ENCODE data around the gene HOXB8. TPM values are rescaled to one million over a fixed set of nuclear protein-coding genes. Genes with fewer than 3 reads are reported as not detected.
A peak's percentile ranks its signal among the peaks of the same experiment; 100 is the strongest.

The HOXB8 gene
- total RNA-seq, 1 donor from 2014 or later = not detected

DNA sequence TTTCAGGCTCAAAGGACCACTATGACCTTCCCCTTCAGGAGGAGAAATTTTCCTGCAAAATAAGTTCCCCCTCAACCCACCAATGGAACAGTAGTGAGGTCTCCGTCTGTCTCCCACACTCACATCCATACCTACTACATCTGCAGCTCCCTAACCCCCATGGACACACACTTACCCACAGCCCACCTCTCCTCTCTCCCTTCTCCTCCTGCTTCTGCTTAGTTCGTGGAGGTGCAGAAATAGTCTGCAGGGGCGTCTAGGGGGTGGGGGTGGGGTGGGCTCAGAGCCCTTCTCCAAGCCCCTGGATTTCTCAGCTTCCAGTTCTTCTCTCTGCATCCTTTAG, 45.9 kb downstream of the HOXB8 start:
- no peaks in the 10 kb centered on the region for H3K79me2 ChIP-seq (ENCODE audit: low read depth)
- no peak for TF ChIP-seq EZH2 (IDR thresholded peaks at IDR 0.05)
- TF ChIP-seq EZH2phosphoT487 (IDR thresholded peaks at IDR 0.05) = no peak
- TF ChIP-seq, protein P1, sequence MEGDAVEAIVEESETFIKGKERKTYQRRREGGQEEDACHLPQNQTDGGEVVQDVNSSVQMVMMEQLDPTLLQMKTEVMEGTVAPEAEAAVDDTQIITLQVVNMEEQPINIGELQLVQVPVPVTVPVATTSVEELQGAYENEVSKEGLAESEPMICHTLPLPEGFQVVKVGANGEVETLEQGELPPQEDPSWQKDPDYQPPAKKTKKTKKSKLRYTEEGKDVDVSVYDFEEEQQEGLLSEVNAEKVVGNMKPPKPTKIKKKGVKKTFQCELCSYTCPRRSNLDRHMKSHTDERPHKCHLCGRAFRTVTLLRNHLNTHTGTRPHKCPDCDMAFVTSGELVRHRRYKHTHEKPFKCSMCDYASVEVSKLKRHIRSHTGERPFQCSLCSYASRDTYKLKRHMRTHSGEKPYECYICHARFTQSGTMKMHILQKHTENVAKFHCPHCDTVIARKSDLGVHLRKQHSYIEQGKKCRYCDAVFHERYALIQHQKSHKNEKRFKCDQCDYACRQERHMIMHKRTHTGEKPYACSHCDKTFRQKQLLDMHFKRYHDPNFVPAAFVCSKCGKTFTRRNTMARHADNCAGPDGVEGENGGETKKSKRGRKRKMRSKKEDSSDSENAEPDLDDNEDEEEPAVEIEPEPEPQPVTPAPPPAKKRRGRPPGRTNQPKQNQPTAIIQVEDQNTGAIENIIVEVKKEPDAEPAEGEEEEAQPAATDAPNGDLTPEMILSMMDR (IDR thresholded peaks at IDR 0.05) = no peak
- no peak overlapping the region for H3K9ac ChIP-seq
- H3K4me1 ChIP-seq = no peaks in the 10 kb centered on the region
- Mint-ChIP-seq H3K4me1 (no peaks in the 10 kb centered on the region), H3K9me3 (peaks cover 2% of the 10 kb centered on the region), H3K27me3 (ENCODE audit: insufficient read depth, low read depth) (peaks cover 22% of the 10 kb centered on the region), H3K27ac (no peak overlapping the region), H3K4me3 (no peak overlapping the region), H3K36me3 (no peaks in the 10 kb centered on the region)
- no peak overlapping the region for H2AFZ ChIP-seq (replicated peaks)
- no peaks in the 10 kb centered on the region for H3F3A ChIP-seq (ENCODE audit: low read depth)
- no peaks in the 10 kb centered on the region for H3K9me3 ChIP-seq (ENCODE audit: low read depth)
- H3K4me3 ChIP-seq = no peak overlapping the region
- no peak for DNase-seq (ENCODE audit: low spot score)
- H3K27me3 ChIP-seq = peaks cover 100% of the 10 kb centered on the region
- H3K36me3 ChIP-seq = no peaks in the 10 kb centered on the region
- no peak overlapping the region for H3K27ac ChIP-seq
- peaks cover 98% of the 10 kb centered on the region for H4K20me1 ChIP-seq (ENCODE audit: low read depth)
- no peak overlapping the region for H3K4me2 ChIP-seq

DNA sequence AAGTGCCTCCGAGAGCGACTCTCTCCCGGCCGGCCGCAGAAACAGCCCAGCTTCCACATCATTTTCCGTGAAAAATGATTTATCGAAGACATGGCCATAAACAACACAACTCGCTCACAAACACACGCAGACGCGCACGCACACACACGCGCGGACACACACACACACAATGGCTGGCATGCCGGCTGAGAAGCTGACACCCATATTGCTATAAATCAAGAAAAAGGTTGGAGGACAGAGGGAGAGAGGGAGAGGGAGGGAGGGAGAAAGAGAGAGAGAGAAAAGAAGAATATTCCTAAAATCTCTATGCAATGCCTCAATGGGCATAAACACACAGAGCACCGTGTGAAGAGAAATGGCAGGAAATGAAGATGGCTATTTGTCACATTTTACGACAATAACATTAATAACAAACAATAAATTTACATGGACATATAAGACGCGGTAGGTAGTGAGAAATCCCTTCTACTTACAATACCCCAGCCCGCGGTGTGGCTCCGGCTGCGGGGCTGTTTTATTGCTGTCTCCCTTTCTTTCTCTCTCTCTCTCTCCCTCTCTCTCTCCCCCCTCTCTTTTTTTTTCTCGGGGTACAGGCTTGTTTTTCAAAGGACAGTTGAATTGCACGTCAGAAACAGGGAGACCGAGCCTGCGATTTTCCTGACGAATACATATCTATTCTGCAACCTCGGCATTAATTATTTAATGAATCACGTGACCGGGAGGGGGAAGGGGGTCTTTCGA, 46.4 kb downstream of the HOXB8 start:
- no peaks in the 10 kb centered on the region for H3K4me1 Mint-ChIP-seq
- no peak for DNase-seq (ENCODE audit: low spot score)
- peaks cover 2% of the 10 kb centered on the region for H3K9me3 Mint-ChIP-seq
- no peaks in the 10 kb centered on the region for H3K9me3 ChIP-seq (ENCODE audit: low read depth)
- no peaks in the 10 kb centered on the region for H3K4me1 ChIP-seq
- H3K4me3 ChIP-seq = no peak overlapping the region
- H3K27ac Mint-ChIP-seq = no peak overlapping the region
- no peaks in the 10 kb centered on the region for H3K79me2 ChIP-seq (ENCODE audit: low read depth)
- peaks cover 96% of the 10 kb centered on the region for H4K20me1 ChIP-seq (ENCODE audit: low read depth)
- H3K27ac ChIP-seq = no peak overlapping the region
- no peaks in the 10 kb centered on the region for H3K36me3 Mint-ChIP-seq
- TF ChIP-seq, protein P1 (IDR thresholded peaks at IDR 0.05) = no peak
- peak; percentile 88 for TF ChIP-seq EZH2 (IDR thresholded peaks at IDR 0.05)
- TF ChIP-seq EZH2phosphoT487 (IDR thresholded peaks at IDR 0.05) = peak; percentile 87
- H3K4me3 Mint-ChIP-seq = no peak overlapping the region
- H3K27me3 Mint-ChIP-seq (ENCODE audit: insufficient read depth, low read depth) = peaks cover 19% of the 10 kb centered on the region
- H3F3A ChIP-seq (ENCODE audit: low read depth) = no peaks in the 10 kb centered on the region
- H3K4me2 ChIP-seq = no peak overlapping the region
- no peak overlapping the region for H3K9ac ChIP-seq
- H2AFZ ChIP-seq (replicated peaks) = no peak overlapping the region
- peaks cover 100% of the 10 kb centered on the region for H3K27me3 ChIP-seq
- H3K36me3 ChIP-seq = no peaks in the 10 kb centered on the region

DNA sequence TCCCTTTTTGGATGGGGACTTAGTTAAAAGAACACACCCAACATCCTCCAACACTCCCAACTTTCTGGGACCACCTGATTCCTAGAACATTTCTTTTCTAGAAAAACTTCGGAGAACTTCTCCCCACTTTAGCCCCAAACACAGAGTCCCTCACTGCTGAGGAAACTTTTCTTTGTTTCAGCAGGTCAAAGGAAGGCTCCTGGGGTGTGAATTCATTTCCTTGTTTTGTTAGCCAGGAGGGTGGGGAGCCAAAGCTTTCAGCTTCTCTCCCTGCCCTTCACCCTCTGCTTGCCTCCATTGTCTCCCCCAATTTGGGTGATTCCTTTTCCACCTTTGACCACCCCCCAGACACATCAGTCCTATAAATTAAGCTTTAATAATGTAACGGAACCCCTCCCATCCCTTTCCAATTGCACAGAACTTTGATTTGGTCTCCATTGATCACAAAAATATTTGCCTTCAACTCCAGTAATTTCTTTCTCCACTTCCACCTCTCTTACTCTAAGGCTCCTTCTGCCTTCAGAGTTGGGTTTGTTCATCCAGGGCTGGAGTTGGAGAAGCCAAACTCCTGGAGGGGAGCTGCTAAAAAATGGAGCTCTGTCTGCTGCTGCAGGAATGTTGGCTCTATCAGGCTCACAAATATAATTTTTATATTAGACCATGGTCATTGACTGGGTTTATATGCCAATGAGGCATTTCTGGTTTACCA, 47.3 kb downstream of the HOXB8 start:
- no peaks in the 10 kb centered on the region for H3K4me1 Mint-ChIP-seq
- no peak overlapping the region for H3K4me2 ChIP-seq
- H3K4me3 Mint-ChIP-seq = no peak overlapping the region
- no peak for DNase-seq (ENCODE audit: low spot score)
- H3K9me3 ChIP-seq (ENCODE audit: low read depth) = no peaks in the 10 kb centered on the region
- H3K36me3 ChIP-seq = no peaks in the 10 kb centered on the region
- H3K27me3 ChIP-seq = peaks cover 100% of the 10 kb centered on the region
- no peak overlapping the region for H2AFZ ChIP-seq (replicated peaks)
- peaks cover 19% of the 10 kb centered on the region for H3K27me3 Mint-ChIP-seq (ENCODE audit: insufficient read depth, low read depth)
- TF ChIP-seq EZH2 (IDR thresholded peaks at IDR 0.05) (no peak), EZH2phosphoT487 (IDR thresholded peaks at IDR 0.05) (no peak)
- TF ChIP-seq, protein P1 (IDR thresholded peaks at IDR 0.05) = no peak
- H3K9ac ChIP-seq = no peak overlapping the region
- H4K20me1 ChIP-seq (ENCODE audit: low read depth) = peaks cover 96% of the 10 kb centered on the region
- H3K27ac Mint-ChIP-seq = no peak overlapping the region
- no peaks in the 10 kb centered on the region for H3K36me3 Mint-ChIP-seq
- H3K4me1 ChIP-seq = no peaks in the 10 kb centered on the region
- no peaks in the 10 kb centered on the region for H3F3A ChIP-seq (ENCODE audit: low read depth)
- peaks cover 2% of the 10 kb centered on the region for H3K9me3 Mint-ChIP-seq
- H3K27ac ChIP-seq = no peak overlapping the region
- no peaks in the 10 kb centered on the region for H3K79me2 ChIP-seq (ENCODE audit: low read depth)
- H3K4me3 ChIP-seq = no peak overlapping the region
